ENCODE results near the gene C12orf42.

DNA sequence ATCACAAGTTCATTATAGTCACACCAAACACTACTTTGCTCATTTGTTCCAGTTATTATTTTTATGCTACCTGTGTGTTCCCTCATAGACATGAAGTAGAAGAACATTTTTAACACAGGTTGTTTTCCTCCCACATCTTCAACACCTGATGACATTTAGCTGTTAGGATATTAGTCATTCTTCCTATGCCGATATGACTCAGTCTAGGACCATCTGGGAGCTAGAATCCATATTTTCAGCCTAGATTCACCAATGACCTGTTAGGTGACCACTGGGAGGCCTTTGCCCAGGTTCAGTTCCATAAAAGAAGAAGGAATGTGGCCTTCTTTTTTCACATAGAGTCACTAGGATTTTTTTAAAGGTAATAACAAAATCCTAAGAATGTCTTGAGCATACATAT is 222.8 kb downstream of the C12orf42 start:
- TF ChIP-seq, protein P1, sequence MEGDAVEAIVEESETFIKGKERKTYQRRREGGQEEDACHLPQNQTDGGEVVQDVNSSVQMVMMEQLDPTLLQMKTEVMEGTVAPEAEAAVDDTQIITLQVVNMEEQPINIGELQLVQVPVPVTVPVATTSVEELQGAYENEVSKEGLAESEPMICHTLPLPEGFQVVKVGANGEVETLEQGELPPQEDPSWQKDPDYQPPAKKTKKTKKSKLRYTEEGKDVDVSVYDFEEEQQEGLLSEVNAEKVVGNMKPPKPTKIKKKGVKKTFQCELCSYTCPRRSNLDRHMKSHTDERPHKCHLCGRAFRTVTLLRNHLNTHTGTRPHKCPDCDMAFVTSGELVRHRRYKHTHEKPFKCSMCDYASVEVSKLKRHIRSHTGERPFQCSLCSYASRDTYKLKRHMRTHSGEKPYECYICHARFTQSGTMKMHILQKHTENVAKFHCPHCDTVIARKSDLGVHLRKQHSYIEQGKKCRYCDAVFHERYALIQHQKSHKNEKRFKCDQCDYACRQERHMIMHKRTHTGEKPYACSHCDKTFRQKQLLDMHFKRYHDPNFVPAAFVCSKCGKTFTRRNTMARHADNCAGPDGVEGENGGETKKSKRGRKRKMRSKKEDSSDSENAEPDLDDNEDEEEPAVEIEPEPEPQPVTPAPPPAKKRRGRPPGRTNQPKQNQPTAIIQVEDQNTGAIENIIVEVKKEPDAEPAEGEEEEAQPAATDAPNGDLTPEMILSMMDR (conservative IDR thresholded peaks at IDR 0.05; ENCODE audit: low read depth, low read length): no peak
- TF ChIP-seq MAZ (IDR thresholded peaks at IDR 0.05; ENCODE audit: borderline replicate concordance, low read depth, low read length): no peak
- TF ChIP-seq FOS (IDR thresholded peaks at IDR 0.05; ENCODE audit: low read depth, low read length): no peak
- TF ChIP-seq RFX5 (IDR thresholded peaks at IDR 0.05; ENCODE audit: low read depth, low read length): no peak
- no peak for TF ChIP-seq NFE2L2 (IDR thresholded peaks at IDR 0.05; ENCODE audit: low read depth, low read length)
- no peak for TF ChIP-seq BHLHE40 (IDR thresholded peaks at IDR 0.05; ENCODE audit: low read depth, low read length)

Data from IMR-90 (cell line).